GM12878 (cell line): ENCODE measurements around the gene KLRB1. TPM values are rescaled to one million over a fixed set of nuclear protein-coding genes. Genes with fewer than 3 reads are reported as not detected.

ENCODE experiments used
- ATAC-seq: fragments of 200-7000 bp; cut with Tn5 transposase; 3 replicates; pipeline ENCODE4 v1.9.1; 2020; ENCODE audit warnings: mild to moderate bottlenecking, moderate library complexity
- BruUV-seq: library from RNA; stranded (reverse); fragments of 400-500 nt; replicated peaks from 2 replicates; lab custom pipeline; 2021; lab: Mats Ljungman, UMichigan
- CTCF ChIA-PET: fragments of 300-600 bp; sonication (Branson Sonifier 250); formaldehyde crosslinking; extraction: SDS; loops from one replicate; lab custom pipeline; 2021; ENCODE audit warnings: inconsistent platforms; lab: Yijun Ruan, JAX
- POLR2A ChIA-PET: fragments of 350-600 bp; formaldehyde crosslinking; extraction: SDS; loops from one replicate; lab custom pipeline; 2021; ENCODE audit warnings: inconsistent platforms; lab: Charles Lee
- RAD21 ChIA-PET: fragments of 300-600 bp; sonication (Branson Sonifier 250); formaldehyde crosslinking; loops from one replicate; lab custom pipeline; 2023; ENCODE audit warnings: antibody characterized with exemption; ENCODE audit not compliant: unreplicated experiment; lab: Charles Lee
- SMC1A ChIA-PET: fragments of 300-600 bp; sonication (Branson Sonifier 250); formaldehyde crosslinking; loops from one replicate; lab custom pipeline; 2023; ENCODE audit not compliant: unreplicated experiment, uncharacterized antibody; lab: Charles Lee
- DNase-seq: peaks from one replicate; pipeline ENCODE4 v3.0.0-alpha.2; 2011; ENCODE audit warnings: low read depth, low spot score
- FAIRE-seq: peaks from 3 replicates; lab custom pipeline; 2011; peaks lifted over from hg19 to GRCh38; lab: Jason Lieb, UNC
- H2AFZ ChIP-seq: 2 replicates; pipeline ENCODE4 v1.6.0; 2011; ENCODE audit warnings: low read depth, low read length, control low read depth; ENCODE audit not compliant: control insufficient read depth
- H3K27ac ChIP-seq: 2 replicates; pipeline ENCODE4 v1.5.1; 2011; ENCODE audit warnings: control low read depth; ENCODE audit not compliant: control insufficient read depth, insufficient read depth
- H3K27me3 ChIP-seq, 2 experiments: replicated peaks in 1 of 2; 2 replicates each; pipeline versions ENCODE4 v1.6.0 to v1.6.1; 2011; ENCODE audit warnings: low read length in 1 of 2; ENCODE audit not compliant: control insufficient read depth in 2 of 2, insufficient read depth in 2 of 2
- H3K36me3 ChIP-seq, 2 experiments: 2 replicates each; pipeline ENCODE4 v1.5.1; 2011; ENCODE audit warnings: low read length in 1 of 2; ENCODE audit not compliant: control insufficient read depth in 2 of 2, insufficient read depth in 2 of 2
- H3K4me1 ChIP-seq: 2 replicates; pipeline ENCODE4 v1.6.1; 2011; ENCODE audit warnings: mild to moderate bottlenecking, low read length, moderate library complexity, mixed read lengths; ENCODE audit not compliant: control insufficient read depth, insufficient read depth
- H3K4me2 ChIP-seq: 2 replicates; pipeline ENCODE4 v1.6.0; 2011; ENCODE audit warnings: control low read depth; ENCODE audit not compliant: control insufficient read depth, insufficient read depth
- H3K4me3 ChIP-seq: fragments of 200-600 bp; sonication (generic); 2 replicates; pipeline ENCODE4 v1.5.1; 2016
- H3K79me2 ChIP-seq: 2 replicates; pipeline ENCODE4 v1.6.0; 2011; ENCODE audit warnings: low read length; ENCODE audit not compliant: control insufficient read depth, insufficient read depth
- H3K9ac ChIP-seq: 2 replicates; pipeline ENCODE4 v1.8.0; 2011; ENCODE audit warnings: low read length, control low read depth, mixed read lengths; ENCODE audit not compliant: control insufficient read depth, insufficient read depth
- H3K9me3 ChIP-seq: replicated peaks from 3 replicates; pipeline ENCODE4 v1.5.1; 2011; ENCODE audit warnings: mild to moderate bottlenecking, low read length; ENCODE audit not compliant: control insufficient read depth, insufficient read depth
- H4K20me1 ChIP-seq: 2 replicates; pipeline ENCODE4 v1.6.0; 2011; ENCODE audit not compliant: control insufficient read depth, insufficient read depth
- CHD4 ChIP-seq: fragments of 200-600 bp; sonication (generic); IDR thresholded peaks from 2 replicates; pipeline ENCODE4 v1.6.1; 2016; ENCODE audit warnings: mild to moderate bottlenecking
- CREB1 ChIP-seq: IDR thresholded peaks from 2 replicates; pipeline ENCODE4 v1.6.1; 2012; ENCODE audit warnings: low read depth, mild to moderate bottlenecking, inconsistent platforms
- EP300 ChIP-seq, 2 experiments: fragments of 150-350 bp in 1 of 2; IDR thresholded peaks; 2 replicates each; pipeline ENCODE4 v1.6.1; 2011 to 2012; ENCODE audit warnings: low read depth in 2 of 2, low read length in 2 of 2, borderline replicate concordance in 1 of 2, improper control_type of control experiment in 1 of 2, inconsistent platforms in 1 of 2; ENCODE audit not compliant: control insufficient read depth in 1 of 2
- HDAC2 ChIP-seq: fragments of 200-600 bp; sonication (generic); IDR thresholded peaks from 2 replicates; pipeline ENCODE4 v1.6.1; 2017
- NFIC ChIP-seq: IDR thresholded peaks from 2 replicates; pipeline ENCODE4 v1.6.1; 2012; ENCODE audit warnings: low read depth, mild to moderate bottlenecking, inconsistent platforms, low read length, moderate library complexity
- NFYB ChIP-seq: IDR thresholded peaks from 2 replicates; pipeline ENCODE4 v1.6.1; 2011; ENCODE audit warnings: low read depth, mild to moderate bottlenecking, low read length, improper control_type of control experiment, moderate library complexity; ENCODE audit not compliant: insufficient read depth
- PKNOX1 ChIP-seq: fragments of 450-650 bp; IDR thresholded peaks from 2 replicates; pipeline ENCODE4 v1.6.1; 2016; ENCODE audit warnings: mild to moderate bottlenecking
- RAD21 ChIP-seq: IDR thresholded peaks from 2 replicates; pipeline ENCODE4 v1.6.1; 2011; ENCODE audit warnings: mild to moderate bottlenecking, low read depth, low read length, moderate library complexity; ENCODE audit not compliant: insufficient read depth
- RBBP5 ChIP-seq: fragments of 200-600 bp; sonication (generic); conservative IDR thresholded peaks from 2 replicates; pipeline ENCODE4 v1.6.1; 2016
- REST ChIP-seq: IDR thresholded peaks from 2 replicates; pipeline ENCODE4 v1.6.1; 2012; ENCODE audit warnings: mild to moderate bottlenecking, low read depth, low read length
- SRF ChIP-seq, 2 experiments: IDR thresholded peaks; 2 replicates each; pipeline ENCODE4 v1.6.1; 2011; ENCODE audit warnings: low read depth in 2 of 2, low read length in 2 of 2, mild to moderate bottlenecking in 1 of 2, moderate library complexity in 1 of 2
- WGBS: methylation state at CpG from one replicate; pipeline ENCODE4 v1.1.6; 2016; ENCODE audit warnings: low lambda C conversion rate; ENCODE audit not compliant: insufficient replicate concordance, insufficient coverage; ENCODE audit errors: missing lambda C conversion rate; 5-methylcytosine and 5-hydroxymethylcytosine counted together
- in situ Hi-C: fragments of 300-500 bp; cut with MboI; formaldehyde crosslinking; loops from 9 replicates; pipeline ENCODE4 v1.14.3; 2018; ENCODE audit warnings: mixed read lengths
- intact Hi-C: fragments of 100-400 bp; cut with micrococcal nuclease; formaldehyde crosslinking; loops from one replicate; pipeline ENCODE4 v1.14.2; 2022; ENCODE audit not compliant: unreplicated experiment
- polyA plus RNA-seq, 11 experiments: library from polyadenylated mRNA; depleted of rRNA in 4 of 11; unstranded in 6 of 11; stranded (reverse) in 5 of 11; fragments of >200 nt; fragmentation: Nextera tagmentation in 4 of 11; fragmentation: Illumina TruSeq in 1 of 11; extraction: Ambion mirVana in 4 of 11; extraction: Trizol in 1 of 11; gene quantifications; 1 replicate in 1 of 11; 2 replicates in 10 of 11; pipeline versions ENCODE4 v1.2.1 to v1.2.3, GENCODE V29; 2011 to 2016; ENCODE audit warnings: inconsistent platforms in 2 of 11, missing spikeins in 2 of 11, low read depth in 1 of 11
- total RNA-seq, 4 experiments: library from RNA; depleted of rRNA in 3 of 4; stranded (reverse); fragments of >200 nt in 3 of 4; fragmentation: Illumina TruSeq in 1 of 4; extraction: Trizol in 1 of 4; gene quantifications; 2 replicates each; pipeline versions ENCODE4 v1.2.1 to v1.2.3, GENCODE V29; 2013 to 2021

Gene KLRB1
- total and polyA plus RNA-seq, 10 of the 15 experiments (the other 5 are each of a cell fraction or from before 2014, with no cell fraction given): not detected

- in situ Hi-C loops: no loop called here
- BruUV-seq: no TSS peak
Measured at GRCh38 chr12:9640024-9640423, 32.3 kb upstream of the KLRB1 start.

More at GRCh38 chr12:9640024-9640423, 32.3 kb upstream of the KLRB1 start:
- ChIA-PET CTCF (interaction anchor here (11.5 kb wide), 1 partner anchor 69 kb away, joined by 159 read pairs; no protein-coding TSS in a partner anchor), SMC1A (interaction anchor here (1.3 to 11.3 kb wide), 3 partner anchors 33 to 158 kb away, joined by 3 to 100 read pairs (median 6); no protein-coding TSS in a partner anchor), POLR2A (no interaction called here), RAD21 (interaction anchor here (2.8 kb wide), 1 partner anchor 67 kb away, joined by 12 read pairs; no protein-coding TSS in a partner anchor)
- Histone ChIP-seq H3K79me2 (no peaks in the 10 kb centered on the region), H3K4me1 (peaks cover 20% of the 10 kb centered on the region), H2AFZ (no peak overlapping the region), H3K4me2 (no peak overlapping the region), H3K9me3 (peaks cover 8% of the 10 kb centered on the region; the same call in 2 of the 3 replicates), H3K9ac (no peak overlapping the region), H3K27me3 (no peaks in the 10 kb centered on the region), H3K27ac (no peak overlapping the region), H4K20me1 (no peaks in the 10 kb centered on the region), H3K4me3 (no peak overlapping the region), H3K36me3 (no peaks in the 10 kb centered on the region)
- no peak for FAIRE-seq
- no peak for ATAC-seq
- TF ChIP-seq NFYB (no peak), RAD21 (no peak), CHD4 (no peak), EP300 (IDR thresholded peaks at IDR 0.05; ENCODE audit: borderline replicate concordance in 1 of 2, control insufficient read depth in 1 of 2, low read depth in 2 of 2, low read length in 2 of 2) (no peak), HDAC2 (no peak), PKNOX1 (no peak), NFIC (no peak), RBBP5 (no peak), SRF (IDR thresholded peaks at IDR 0.05; ENCODE audit: low read depth in 2 of 2, low read length in 2 of 2) (no peak), REST (no peak), CREB1 (no peak)
- no peak for DNase-seq
- intact Hi-C loops: no loop called here
- 72% methylated on average over 2 of the region's 2 CpGs for WGBS
